ENCODE data around the gene SYT1.

The SYT1 gene

GRCh38 chr12:78878866-78879265 lies 14.3 kb downstream of the SYT1 start:
- TF ChIP-seq SIN3A (IDR thresholded peaks at IDR 0.05; ENCODE audit: borderline replicate concordance, insufficient read depth, low read length) (no peak), TAF1 (IDR thresholded peaks at IDR 0.05; ENCODE audit: borderline replicate concordance, insufficient read depth, low read length) (no peak)

GRCh38 chr12:78880078-78880477 lies 15.5 kb downstream of the SYT1 start:
- TF ChIP-seq SIN3A (IDR thresholded peaks at IDR 0.05; ENCODE audit: borderline replicate concordance, insufficient read depth, low read length) = no peak
- no peak for TF ChIP-seq REST (IDR thresholded peaks at IDR 0.05; ENCODE audit: insufficient read depth in 1 of 2, low read depth in 2 of 2, low read length in 2 of 2)
- no peak for TF ChIP-seq POLR2AphosphoS5 (IDR thresholded peaks at IDR 0.05; ENCODE audit: low read depth, low read length)

GRCh38 chr12:78881685-78882084 lies 17.1 kb downstream of the SYT1 start:
- no peak for TF ChIP-seq TAF1 (IDR thresholded peaks at IDR 0.05; ENCODE audit: borderline replicate concordance, insufficient read depth, low read length)
- no peak for TF ChIP-seq FOXP2 (optimal IDR thresholded peaks at IDR 0.05; ENCODE audit: borderline replicate concordance, extremely low read depth, extremely low read length, insufficient read depth)
- no peak for TF ChIP-seq SIN3A (IDR thresholded peaks at IDR 0.05; ENCODE audit: borderline replicate concordance, insufficient read depth, low read length)
- no peak for TF ChIP-seq REST (IDR thresholded peaks at IDR 0.05; ENCODE audit: insufficient read depth in 1 of 2, low read depth in 2 of 2, low read length in 2 of 2)
- TF ChIP-seq POLR2AphosphoS5 (IDR thresholded peaks at IDR 0.05; ENCODE audit: low read depth, low read length) = no peak

GRCh38 chr12:78885466-78885865 lies 20.9 kb downstream of the SYT1 start:
- no peak for TF ChIP-seq FOXP2 (optimal IDR thresholded peaks at IDR 0.05; ENCODE audit: borderline replicate concordance, extremely low read depth, extremely low read length, insufficient read depth)
- no peak for TF ChIP-seq TAF1 (IDR thresholded peaks at IDR 0.05; ENCODE audit: borderline replicate concordance, insufficient read depth, low read length)
- TF ChIP-seq SIN3A (IDR thresholded peaks at IDR 0.05; ENCODE audit: borderline replicate concordance, insufficient read depth, low read length) = no peak
- no peak for TF ChIP-seq REST (IDR thresholded peaks at IDR 0.05; ENCODE audit: insufficient read depth in 1 of 2, low read depth in 2 of 2, low read length in 2 of 2)
- TF ChIP-seq POLR2AphosphoS5 (IDR thresholded peaks at IDR 0.05; ENCODE audit: low read depth, low read length) = no peak

- TF ChIP-seq POLR2AphosphoS5 (IDR thresholded peaks at IDR 0.05; ENCODE audit: low read depth, low read length) = no peak
- TF ChIP-seq SIN3A (IDR thresholded peaks at IDR 0.05; ENCODE audit: borderline replicate concordance, insufficient read depth, low read length) = no peak
- no peak for TF ChIP-seq FOXP2 (optimal IDR thresholded peaks at IDR 0.05; ENCODE audit: borderline replicate concordance, extremely low read depth, extremely low read length, insufficient read depth)
- no peak for TF ChIP-seq REST (IDR thresholded peaks at IDR 0.05; ENCODE audit: insufficient read depth in 1 of 2, low read depth in 2 of 2, low read length in 2 of 2)
- no peak for TF ChIP-seq TAF1 (IDR thresholded peaks at IDR 0.05; ENCODE audit: borderline replicate concordance, insufficient read depth, low read length)
These were observed 22.3 kb downstream of the SYT1 start for GRCh38 chr12:78886719-78887407.
